Hematopoietic multipotent progenitor cell treated with erythropoietin and hydrocortisone succinate and interleukin-3 and kit ligand, for 17 days (in vitro differentiated cells): ENCODE data around the gene GLOD4.
"Not testable (repeated sequence)": the region's sequence is repeated elsewhere in the genome, so short reads cannot be mapped to it uniquely, and the experiment has no call there.

Source experiments
- DNase-seq: peaks from one replicate; pipeline ENCODE4 v3.0.0-alpha.2; 2015; ENCODE audit warnings: low spot score

GLOD4 gene

DNA sequence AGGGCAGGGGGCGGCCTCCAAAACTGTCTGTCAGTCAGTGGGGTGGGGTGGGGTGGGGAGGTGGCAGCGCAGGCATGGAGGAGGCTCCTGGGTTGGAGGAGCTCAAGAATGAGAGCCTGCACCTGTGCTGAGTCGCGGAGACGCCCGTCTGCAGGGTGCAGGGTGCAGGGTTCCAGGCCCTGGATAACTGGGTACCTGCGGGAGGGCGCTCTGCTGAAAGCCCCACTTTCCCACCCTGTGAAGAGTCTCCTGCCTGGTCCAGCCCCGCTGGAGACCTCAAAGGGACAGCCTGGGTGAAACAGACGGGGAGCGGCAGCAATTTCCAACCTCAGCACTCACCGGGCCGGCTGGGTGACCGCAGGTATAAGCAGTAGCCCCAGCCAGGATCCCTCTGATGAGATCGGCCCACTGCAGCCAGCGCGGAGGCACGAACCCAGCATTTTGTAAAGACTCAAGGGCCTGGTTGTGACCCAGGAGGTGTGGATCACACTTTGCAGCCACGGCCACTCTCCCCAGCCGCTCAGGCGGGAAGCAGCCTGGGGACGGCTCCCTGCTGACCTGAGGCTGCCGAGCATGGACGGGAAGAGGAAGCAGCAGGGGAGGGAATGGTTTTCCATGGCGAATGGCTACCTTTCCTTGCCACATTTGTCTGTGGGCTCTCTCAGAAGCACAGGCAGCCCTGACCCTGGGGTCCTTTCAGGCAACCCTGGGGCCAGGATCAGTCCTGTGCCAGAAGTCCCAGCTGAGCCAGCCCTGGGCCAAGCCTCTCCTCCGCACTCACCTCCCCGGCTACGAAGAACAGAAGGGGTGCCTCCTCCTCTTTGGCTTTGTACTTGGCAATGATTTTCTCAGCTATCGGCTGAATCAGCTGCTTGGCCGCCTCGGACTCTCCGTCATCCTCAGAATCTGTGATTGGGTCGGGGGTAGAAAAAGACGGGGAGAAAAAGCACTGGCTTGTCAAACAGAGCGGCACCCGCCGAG is 21.1 kb upstream of the GLOD4 start:
- no peak for DNase-seq

GRCh38 chr17:802481-802880 is 20.4 kb upstream of the GLOD4 start:
- no peak for DNase-seq

DNA sequence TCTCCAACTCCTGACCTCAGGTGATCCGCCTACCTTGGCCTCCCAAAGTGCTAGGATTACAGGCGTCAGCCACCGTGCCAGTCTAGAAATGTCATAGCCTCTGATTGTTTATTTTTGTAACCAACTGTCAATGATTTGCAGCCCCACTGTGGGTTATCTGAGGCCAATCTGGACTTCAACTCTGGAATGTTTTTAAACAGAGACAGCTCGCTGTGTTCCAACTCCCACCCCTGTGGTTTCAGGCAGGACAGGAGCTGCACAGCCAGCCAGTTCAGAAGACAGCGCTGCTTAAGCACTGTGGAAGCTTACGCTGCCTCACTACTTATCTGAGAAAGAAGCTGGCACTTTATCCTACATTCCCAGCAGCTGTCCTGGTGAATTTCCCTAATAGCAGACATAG is 19.6 kb upstream of the GLOD4 start:
- no peak for DNase-seq

DNA sequence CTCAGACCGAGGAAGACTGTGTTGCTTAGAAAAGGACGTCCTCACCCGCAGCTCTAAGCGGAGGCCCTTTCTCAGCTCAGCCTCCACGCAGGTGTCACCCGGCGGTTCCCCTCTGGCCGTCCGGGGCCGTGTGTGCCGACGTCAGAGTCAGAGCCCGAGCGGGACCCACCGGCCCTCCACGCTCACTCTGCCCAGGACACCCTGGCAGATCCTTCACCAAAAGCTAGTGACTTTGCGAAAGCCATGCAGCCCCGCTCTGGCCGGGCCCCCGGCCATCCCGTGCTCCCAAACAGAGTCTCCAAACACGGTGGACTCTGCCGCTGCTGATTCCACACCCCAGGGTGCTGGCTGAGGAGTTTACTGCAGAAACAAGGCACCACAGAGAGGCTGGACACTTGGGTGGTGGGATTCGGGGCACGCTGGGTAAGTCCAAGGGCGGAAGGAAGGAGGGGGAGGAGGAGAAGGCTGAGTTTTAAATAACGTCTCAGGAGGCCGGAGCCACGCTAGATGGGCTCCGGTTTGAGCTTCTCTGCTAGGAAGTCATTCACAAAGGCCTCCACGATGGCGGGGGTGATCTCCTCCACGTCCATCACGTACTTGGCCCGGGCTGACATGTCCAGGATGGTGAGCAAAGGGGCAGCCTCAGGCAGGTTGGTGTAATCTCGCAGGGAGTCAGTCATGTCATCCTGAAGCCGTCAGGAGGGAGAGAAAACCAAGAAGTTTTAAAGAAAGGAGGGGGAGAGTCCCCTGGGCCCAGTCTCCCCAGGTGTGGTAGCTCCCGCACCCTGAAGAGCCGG is 18.6 kb upstream of the GLOD4 start:
- no peak for DNase-seq

DNA sequence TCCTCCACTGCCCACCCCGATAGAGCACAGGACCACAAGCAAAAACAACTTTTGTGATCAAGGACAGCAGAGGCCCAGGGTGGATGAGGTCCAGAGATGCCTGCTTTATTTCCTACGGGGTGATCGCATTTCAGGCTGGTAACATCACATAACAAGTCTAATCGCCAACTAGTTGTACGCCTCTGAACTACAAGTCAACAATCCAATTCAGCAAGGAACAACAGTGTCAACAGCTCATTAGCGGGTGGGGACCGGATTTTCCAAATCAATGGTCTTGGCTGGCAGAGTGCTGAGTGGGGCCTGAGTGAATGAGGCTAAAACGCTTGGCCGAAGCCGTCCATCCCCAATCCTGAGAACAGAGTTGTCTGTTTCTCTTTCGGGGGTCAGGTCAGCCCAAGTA is 17.2 kb upstream of the GLOD4 start:
- DNase-seq, result no peak

DNA sequence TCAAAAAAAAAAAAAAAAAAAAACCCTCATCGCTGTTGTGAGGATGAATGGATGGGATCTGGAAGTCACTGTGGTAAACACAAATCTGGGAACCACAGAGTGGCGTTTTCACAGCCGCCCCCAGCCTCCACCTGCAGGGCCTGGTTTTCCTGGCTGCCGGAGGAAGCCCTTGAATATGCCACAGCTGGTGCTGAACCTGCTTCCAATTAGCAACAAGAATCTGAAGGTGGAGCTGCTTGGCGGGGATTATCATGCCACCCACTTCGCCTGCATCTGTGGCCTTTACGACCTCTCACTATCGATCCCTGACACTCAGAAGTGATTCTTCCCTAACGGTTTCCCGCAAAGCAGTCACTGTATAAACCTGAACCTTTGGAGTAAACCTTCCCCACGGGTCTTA is 16.2 kb upstream of the GLOD4 start:
- DNase-seq, result no peak

GRCh38 chr17:797236-797840 is 15.3 kb upstream of the GLOD4 start:
- no peak for DNase-seq

DNA sequence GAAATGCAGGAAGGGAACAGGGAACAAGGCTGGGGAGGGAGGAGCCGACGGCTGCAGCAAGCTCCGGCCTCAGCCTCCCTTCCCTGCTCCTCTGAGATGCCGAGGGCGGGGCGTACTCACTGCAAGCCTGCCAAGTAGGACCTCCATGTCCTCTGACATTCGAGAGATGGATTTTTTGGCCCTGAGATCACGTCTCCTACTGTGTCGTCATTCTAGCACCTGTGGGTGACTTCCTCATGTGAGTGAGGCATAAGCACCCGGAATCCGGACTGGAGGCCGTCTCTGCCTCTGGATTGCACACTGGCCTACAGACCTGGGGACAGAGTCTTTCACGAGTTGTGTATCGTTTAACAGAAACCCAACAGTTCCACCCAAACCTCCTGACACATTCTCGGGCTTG is 14.5 kb upstream of the GLOD4 start:
- no peak for DNase-seq

DNA sequence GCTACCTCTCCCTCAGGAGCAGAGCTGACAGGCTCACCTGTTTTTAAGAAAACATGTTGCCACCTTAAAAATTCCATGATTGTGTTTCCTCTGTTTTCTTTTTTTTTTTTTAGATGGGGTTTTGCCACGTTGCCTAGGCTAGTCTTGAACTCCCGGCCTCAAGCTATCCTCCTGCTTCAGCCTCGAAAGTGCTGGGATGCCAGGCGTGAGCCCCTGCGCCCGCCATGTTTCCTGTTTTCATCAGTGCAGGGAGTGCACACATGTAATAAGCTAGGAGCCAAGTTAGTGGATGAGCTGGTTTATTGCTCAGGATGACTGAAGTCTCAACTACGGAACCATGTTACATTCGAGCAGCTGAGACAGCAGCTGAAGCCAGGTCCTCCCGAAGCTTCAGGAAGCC is 13.6 kb upstream of the GLOD4 start:
- no peak for DNase-seq

DNA sequence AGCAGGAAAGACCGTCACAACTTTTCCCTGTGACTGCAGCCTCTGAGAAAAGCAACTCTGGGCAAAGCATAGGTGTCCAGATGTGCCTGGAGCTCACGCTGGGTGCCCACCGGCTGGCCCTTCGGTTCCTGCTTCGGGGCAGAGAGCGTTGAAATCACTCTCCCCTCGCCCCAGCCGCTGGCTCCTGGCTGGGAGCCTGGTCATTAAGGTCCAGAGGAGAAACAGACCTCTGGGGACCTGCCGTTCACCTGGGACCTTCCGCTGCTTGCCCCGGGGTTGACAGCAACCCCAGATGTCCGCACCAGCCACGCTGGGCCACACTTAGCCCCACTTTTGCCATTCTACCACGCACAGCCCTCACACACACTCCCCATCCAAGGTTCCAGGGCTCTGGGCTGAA is 13.2 kb upstream of the GLOD4 start:
- no peak for DNase-seq

DNA sequence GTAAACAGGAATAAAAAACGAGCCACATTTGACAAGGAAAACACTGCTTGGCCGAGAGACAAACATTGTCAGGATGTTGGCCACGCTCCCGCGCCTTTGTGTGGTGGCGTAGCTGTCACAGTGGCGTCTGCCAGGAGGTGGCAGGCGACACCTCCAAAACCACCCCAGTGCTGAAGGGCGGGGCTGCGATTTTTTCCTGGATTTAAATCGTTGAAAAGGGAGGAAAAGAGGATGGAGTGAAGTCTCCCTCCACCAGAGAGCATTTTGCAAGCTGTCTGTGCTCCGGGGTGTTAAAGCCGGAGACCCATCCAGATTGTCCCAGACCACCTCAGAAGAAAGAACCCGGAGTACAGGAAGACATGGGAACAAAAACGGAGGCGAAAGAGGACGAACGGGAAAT is 12.8 kb upstream of the GLOD4 start:
- DNase-seq, result peak; percentile 10

DNA sequence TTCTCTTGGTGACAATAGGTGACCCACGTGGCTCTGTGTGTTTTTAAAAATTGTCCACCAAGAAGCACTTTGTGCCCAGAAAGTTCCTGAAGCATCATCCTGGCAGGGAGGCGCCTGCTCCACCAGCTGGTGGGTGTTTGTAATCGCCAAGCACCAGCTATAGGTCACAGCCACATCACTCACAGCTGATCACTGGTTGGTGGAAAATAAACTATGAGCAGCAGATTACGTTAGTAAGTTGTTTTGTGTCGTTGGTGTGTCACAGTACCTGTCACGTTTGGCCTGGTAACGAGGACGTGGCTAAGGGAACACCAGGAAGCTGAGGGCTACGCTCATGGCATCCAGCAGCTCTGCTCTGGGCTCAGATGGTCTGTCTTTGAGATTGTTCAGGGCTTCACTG is 10.2 kb upstream of the GLOD4 start:
- no peak for DNase-seq

DNA sequence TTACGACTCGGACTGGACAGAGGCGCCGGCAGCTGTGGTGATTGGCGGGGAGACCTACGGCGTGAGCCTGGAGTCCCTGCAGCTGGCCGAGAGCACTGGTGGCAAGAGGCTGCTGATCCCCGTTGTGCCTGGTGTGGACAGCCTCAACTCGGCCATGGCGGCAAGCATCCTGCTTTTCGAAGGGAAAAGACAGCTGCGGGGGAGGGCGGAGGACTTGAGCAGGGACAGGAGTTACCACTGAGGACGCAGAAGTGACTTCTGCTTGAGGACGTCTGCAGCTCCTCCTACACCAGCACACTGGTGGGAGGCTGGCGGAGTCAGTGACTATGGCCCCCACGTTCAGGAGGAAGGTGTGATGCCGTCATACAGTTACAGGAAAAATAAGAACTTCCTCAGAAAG is 9.7 kb upstream of the GLOD4 start:
- no peak for DNase-seq

- not testable (repeated sequence) for DNase-seq
These were observed 8.8 kb upstream of the GLOD4 start for GRCh38 chr17:790874-791247.

DNA sequence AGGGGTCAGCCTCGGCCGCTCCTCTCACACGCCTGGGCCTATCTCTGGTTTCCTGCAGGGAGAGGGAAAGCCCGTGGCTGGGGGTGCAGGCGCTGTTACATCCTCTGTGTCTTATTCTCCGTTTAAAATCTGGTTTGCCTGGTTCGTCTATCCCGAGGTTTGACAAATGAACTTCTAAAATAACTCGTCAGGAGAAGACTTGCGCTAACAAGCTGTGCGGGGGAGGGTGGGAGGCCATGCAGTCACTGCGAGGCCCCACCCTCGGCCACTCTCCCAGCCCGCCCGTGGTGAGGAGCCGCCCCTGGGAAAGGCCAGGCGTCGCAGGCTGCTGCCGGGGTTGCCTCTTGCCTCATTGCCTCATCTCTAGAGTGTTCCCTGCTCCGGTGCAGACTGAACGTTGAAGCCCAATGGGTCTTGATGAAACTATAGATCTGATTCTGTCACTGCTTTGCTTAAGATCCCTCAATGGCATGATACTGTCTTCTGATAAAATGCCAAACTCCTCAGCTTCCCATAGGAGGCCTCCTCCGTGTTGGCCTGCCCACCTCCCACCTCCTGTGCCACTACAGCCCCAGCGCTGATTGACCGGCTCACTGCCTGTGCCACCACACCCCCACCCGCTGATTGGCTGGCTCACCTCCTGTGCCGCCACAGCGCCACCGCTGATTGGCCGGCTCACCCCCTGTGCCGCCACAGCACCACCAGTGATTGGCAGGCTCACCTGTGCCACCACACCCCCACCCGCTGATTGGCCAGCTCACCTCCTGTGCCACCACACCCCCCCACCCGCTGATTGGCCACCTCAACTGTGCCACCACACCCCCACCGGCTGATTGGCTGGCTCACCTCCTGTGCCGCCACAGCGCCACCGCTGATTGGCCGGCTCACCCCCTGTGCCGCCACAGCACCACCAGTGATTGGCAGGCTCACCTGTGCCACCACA is 8.1 kb upstream of the GLOD4 start:
- not testable (repeated sequence) for DNase-seq

- DNase-seq, result no peak
These were observed 7.2 kb upstream of the GLOD4 start for GRCh38 chr17:789160-789840.

GRCh38 chr17:788551-788950 is 6.5 kb upstream of the GLOD4 start:
- no peak for DNase-seq

GRCh38 chr17:787641-788221 is 5.7 kb upstream of the GLOD4 start:
- no peak for DNase-seq

GRCh38 chr17:785901-786300 is 3.8 kb upstream of the GLOD4 start:
- not testable (repeated sequence) for DNase-seq

- DNase-seq, result no peak
These were observed 2.1 kb upstream of the GLOD4 start for GRCh38 chr17:784143-784542.

- no peak for DNase-seq
These were observed 4.0 kb downstream of the GLOD4 start for GRCh38 chr17:778096-778495.
